GM12878 (cell line): ENCODE measurements around the gene LRRC66. TPM values are rescaled to one million over a fixed set of nuclear protein-coding genes. Genes with fewer than 3 reads are reported as not detected.

ENCODE experiments used
- BRCA1 ChIP-seq: IDR thresholded peaks from 2 replicates; pipeline ENCODE4 v1.6.1; 2011; ENCODE audit warnings: low read depth, low read length, improper control_type of control experiment
- HCFC1 ChIP-seq: fragments of 150-350 bp; IDR thresholded peaks from 2 replicates; pipeline ENCODE4 v1.6.1; 2014; ENCODE audit warnings: low read length
- IKZF1 ChIP-seq: fragments of 450-650 bp; conservative IDR thresholded peaks from 2 replicates; pipeline ENCODE4 v1.6.1; 2017; ENCODE audit warnings: antibody characterized with exemption, mild to moderate bottlenecking
- JUNB ChIP-seq: IDR thresholded peaks from 2 replicates; pipeline ENCODE4 v1.6.1; 2016; ENCODE audit warnings: antibody characterized with exemption, mild to moderate bottlenecking
- MTA3 ChIP-seq: IDR thresholded peaks from 2 replicates; pipeline ENCODE4 v1.6.1; 2012; ENCODE audit warnings: low read length, inconsistent platforms, borderline replicate concordance
- MXI1 ChIP-seq: fragments of 150-350 bp; IDR thresholded peaks from 2 replicates; pipeline ENCODE4 v1.6.1; 2011; ENCODE audit warnings: low read depth, mild to moderate bottlenecking, inconsistent platforms, low read length, improper control_type of control experiment
- MYC ChIP-seq: IDR thresholded peaks from 2 replicates; pipeline ENCODE4 v1.6.1; 2011; ENCODE audit warnings: mild to moderate bottlenecking, low read length, moderate library complexity, inconsistent platforms; ENCODE audit not compliant: insufficient read depth, insufficient replicate concordance, insufficient read length, severe bottlenecking
- PAX5 ChIP-seq: IDR thresholded peaks from 2 replicates; pipeline ENCODE4 v1.6.1; 2011; ENCODE audit warnings: low read depth, low read length, borderline replicate concordance
- POLR2A ChIP-seq: IDR thresholded peaks from 2 replicates; pipeline ENCODE4 v1.6.1; 2011; ENCODE audit warnings: low read depth, mild to moderate bottlenecking, low read length
- SIX5 ChIP-seq: IDR thresholded peaks from 2 replicates; pipeline ENCODE4 v1.6.1; 2011; ENCODE audit warnings: mild to moderate bottlenecking, low read depth, low read length, moderate library complexity; ENCODE audit not compliant: severe bottlenecking
- TBL1XR1 ChIP-seq: IDR thresholded peaks from 2 replicates; pipeline ENCODE4 v1.6.1; 2012; ENCODE audit warnings: low read depth, low read length, improper control_type of control experiment
- TCF7 ChIP-seq: IDR thresholded peaks from 2 replicates; pipeline ENCODE4 v1.6.1; 2014; ENCODE audit warnings: antibody characterized with exemption, borderline replicate concordance
- YY1 ChIP-seq: IDR thresholded peaks from 2 replicates; pipeline ENCODE4 v1.6.1; 2011; ENCODE audit warnings: low read depth, mild to moderate bottlenecking, low read length
- ZSCAN29 ChIP-seq: fragments of 450-650 bp; IDR thresholded peaks from 2 replicates; pipeline ENCODE4 v1.6.1; 2017; ENCODE audit warnings: mild to moderate bottlenecking, moderate library complexity
- polyA plus RNA-seq, 11 experiments: library from polyadenylated mRNA; depleted of rRNA in 4 of 11; unstranded in 6 of 11; stranded (reverse) in 5 of 11; fragments of >200 nt; fragmentation: Nextera tagmentation in 4 of 11; fragmentation: Illumina TruSeq in 1 of 11; extraction: Ambion mirVana in 4 of 11; extraction: Trizol in 1 of 11; gene quantifications; 1 replicate in 1 of 11; 2 replicates in 10 of 11; pipeline versions ENCODE4 v1.2.1 to v1.2.3, GENCODE V29; 2011 to 2016; ENCODE audit warnings: inconsistent platforms in 2 of 11, missing spikeins in 2 of 11, low read depth in 1 of 11
- total RNA-seq, 4 experiments: library from RNA; depleted of rRNA in 3 of 4; stranded (reverse); fragments of >200 nt in 3 of 4; fragmentation: Illumina TruSeq in 1 of 4; extraction: Trizol in 1 of 4; gene quantifications; 2 replicates each; pipeline versions ENCODE4 v1.2.1 to v1.2.3, GENCODE V29; 2013 to 2021
- TF ChIP-seq, protein P1 (sequence below): fragments of 450-650 bp; formaldehyde crosslinking; IDR thresholded peaks from 2 replicates; pipeline ENCODE4 v1.4.0; 2020; ENCODE audit warnings: mild to moderate bottlenecking, moderate library complexity
- TF ChIP-seq, protein P2 (sequence below): IDR thresholded peaks from 2 replicates; pipeline ENCODE4 v1.6.1; 2012; ENCODE audit warnings: low read depth, low read length, improper control_type of control experiment

Gene LRRC66
- total and polyA plus RNA-seq, 10 of the 15 experiments (the other 5 are each of a cell fraction or from before 2014, with no cell fraction given): 0.02 to 0.18 (median 0.09) TPM; not detected in 2

DNA sequence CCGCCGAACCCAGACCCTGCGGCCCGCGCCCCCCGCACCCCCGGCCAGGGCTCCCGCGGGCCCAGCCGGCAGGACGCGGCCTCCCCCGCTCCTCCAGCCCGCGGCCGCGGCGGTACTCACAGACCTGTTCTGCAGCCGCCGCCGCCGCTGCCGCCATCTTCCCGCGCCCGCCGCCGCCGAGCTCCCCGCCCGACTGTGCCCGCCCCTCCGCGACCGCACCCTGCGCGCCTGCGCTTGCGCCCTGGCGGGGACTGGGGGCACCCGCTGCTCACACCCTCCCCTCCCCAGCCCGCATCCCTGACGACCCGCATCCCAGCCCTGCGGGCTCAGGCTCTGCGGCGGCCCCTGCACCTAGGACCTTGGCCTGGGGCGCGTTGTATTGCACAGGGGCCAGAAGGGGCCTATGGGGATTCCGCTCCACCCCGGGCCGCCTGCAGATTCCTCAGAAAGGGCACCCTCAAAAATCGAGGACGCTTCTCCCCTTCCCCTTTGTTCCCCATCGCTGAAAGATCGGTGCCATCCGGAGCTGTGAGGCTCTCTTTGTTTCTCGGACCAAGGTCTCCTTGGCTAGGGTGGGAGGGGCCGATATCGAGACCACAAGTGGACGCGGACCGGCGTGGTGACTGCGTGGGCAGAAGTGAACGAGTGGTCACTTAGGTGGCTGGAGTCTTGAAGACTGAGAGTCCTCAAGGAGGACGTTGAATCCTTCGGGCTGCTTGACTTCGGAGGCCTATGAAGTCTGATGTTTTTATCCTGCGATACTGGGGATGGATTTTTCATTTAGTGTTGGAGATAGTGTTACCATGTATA is 18.1 kb upstream of the LRRC66 start, which contains the start of gene SGCB (continued):
- TF ChIP-seq MYC (no peak), PAX5 (no peak), POLR2A (peak; percentile 71), TBL1XR1 (no peak), YY1 (peak; percentile 91), MXI1 (no peak), MTA3 (no peak), SIX5 (no peak), JUNB (no peak), TCF7 (no peak), HCFC1 (no peak), ZSCAN29 (no peak), IKZF1 (0 out of 2 replicates have a peak, but pooled peaks have one; percentile 42), BRCA1 (no peak)
- TF ChIP-seq, protein P1, sequence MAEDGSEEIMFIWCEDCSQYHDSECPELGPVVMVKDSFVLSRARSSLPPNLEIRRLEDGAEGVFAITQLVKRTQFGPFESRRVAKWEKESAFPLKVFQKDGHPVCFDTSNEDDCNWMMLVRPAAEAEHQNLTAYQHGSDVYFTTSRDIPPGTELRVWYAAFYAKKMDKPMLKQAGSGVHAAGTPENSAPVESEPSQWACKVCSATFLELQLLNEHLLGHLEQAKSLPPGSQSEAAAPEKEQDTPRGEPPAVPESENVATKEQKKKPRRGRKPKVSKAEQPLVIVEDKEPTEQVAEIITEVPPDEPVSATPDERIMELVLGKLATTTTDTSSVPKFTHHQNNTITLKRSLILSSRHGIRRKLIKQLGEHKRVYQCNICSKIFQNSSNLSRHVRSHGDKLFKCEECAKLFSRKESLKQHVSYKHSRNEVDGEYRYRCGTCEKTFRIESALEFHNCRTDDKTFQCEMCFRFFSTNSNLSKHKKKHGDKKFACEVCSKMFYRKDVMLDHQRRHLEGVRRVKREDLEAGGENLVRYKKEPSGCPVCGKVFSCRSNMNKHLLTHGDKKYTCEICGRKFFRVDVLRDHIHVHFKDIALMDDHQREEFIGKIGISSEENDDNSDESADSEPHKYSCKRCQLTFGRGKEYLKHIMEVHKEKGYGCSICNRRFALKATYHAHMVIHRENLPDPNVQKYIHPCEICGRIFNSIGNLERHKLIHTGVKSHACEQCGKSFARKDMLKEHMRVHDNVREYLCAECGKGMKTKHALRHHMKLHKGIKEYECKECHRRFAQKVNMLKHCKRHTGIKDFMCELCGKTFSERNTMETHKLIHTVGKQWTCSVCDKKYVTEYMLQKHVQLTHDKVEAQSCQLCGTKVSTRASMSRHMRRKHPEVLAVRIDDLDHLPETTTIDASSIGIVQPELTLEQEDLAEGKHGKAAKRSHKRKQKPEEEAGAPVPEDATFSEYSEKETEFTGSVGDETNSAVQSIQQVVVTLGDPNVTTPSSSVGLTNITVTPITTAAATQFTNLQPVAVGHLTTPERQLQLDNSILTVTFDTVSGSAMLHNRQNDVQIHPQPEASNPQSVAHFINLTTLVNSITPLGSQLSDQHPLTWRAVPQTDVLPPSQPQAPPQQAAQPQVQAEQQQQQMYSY (CRISPR knock-in tag): no peak
- TF ChIP-seq, protein P2, sequence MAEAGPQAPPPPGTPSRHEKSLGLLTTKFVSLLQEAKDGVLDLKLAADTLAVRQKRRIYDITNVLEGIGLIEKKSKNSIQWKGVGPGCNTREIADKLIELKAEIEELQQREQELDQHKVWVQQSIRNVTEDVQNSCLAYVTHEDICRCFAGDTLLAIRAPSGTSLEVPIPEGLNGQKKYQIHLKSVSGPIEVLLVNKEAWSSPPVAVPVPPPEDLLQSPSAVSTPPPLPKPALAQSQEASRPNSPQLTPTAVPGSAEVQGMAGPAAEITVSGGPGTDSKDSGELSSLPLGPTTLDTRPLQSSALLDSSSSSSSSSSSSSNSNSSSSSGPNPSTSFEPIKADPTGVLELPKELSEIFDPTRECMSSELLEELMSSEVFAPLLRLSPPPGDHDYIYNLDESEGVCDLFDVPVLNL: no peak
